Breast epithelium (tissue), 4 donors: ENCODE results near the gene WSB1. TPM values are rescaled to one million over a fixed set of nuclear protein-coding genes. Genes with fewer than 3 reads are reported as not detected.
"Not testable (repeated sequence)": the region's sequence is repeated elsewhere in the genome, so short reads cannot be mapped to it uniquely, and the experiment has no call there.

Experiments used
- DNase-seq, 2 donors: peaks; one replicate each; pipeline ENCODE4 v3.0.0-alpha.2; 2019; ENCODE audit warnings: low spot score in 2 of 2
- H3K27ac ChIP-seq, 2 donors: fragments of 200-600 bp; sonication (generic) in 1 of 2; one replicate each; pipeline ENCODE4 v1.5.1; 2016 to 2019; ENCODE audit warnings: mild to moderate bottlenecking in 1 of 2
- H3K27me3 ChIP-seq, 2 donors: fragments of 200-600 bp; sonication (generic) in 1 of 2; one replicate each; pipeline versions ENCODE4 v1.5.1 to v1.6.0; 2017 to 2019; ENCODE audit warnings: control low read depth in 1 of 2, mild to moderate bottlenecking in 1 of 2
- H3K36me3 ChIP-seq: fragments of 200-600 bp; one replicate; pipeline ENCODE4 v1.5.1; 2019
- H3K4me1 ChIP-seq, 2 donors: fragments of 200-600 bp; sonication (generic); one replicate each; pipeline ENCODE4 v1.5.1; 2016 to 2019; ENCODE audit warnings: control low read depth in 1 of 2
- H3K4me3 ChIP-seq, 3 donors: fragments of 200-600 bp; sonication (generic); 1 replicate in 2 of 3; 2 replicates in 1 of 3; pipeline ENCODE4 v1.5.1; 2016 to 2019; ENCODE audit warnings: mild to moderate bottlenecking in 3 of 3, moderate library complexity in 2 of 3
- H3K9me3 ChIP-seq, 2 donors: fragments of 200-600 bp; sonication (generic) in 1 of 2; one replicate each; pipeline ENCODE4 v1.5.1; 2016 to 2019; ENCODE audit warnings: control low read depth in 1 of 2
- POLR2A ChIP-seq: fragments of 450-650 bp; IDR thresholded peaks from one replicate; pipeline ENCODE4 v1.6.1; 2016; ENCODE audit warnings: antibody characterized with exemption, mild to moderate bottlenecking, moderate library complexity
- POLR2AphosphoS5 ChIP-seq, 3 donors: sonication (generic); formaldehyde crosslinking; IDR thresholded peaks; one replicate each; pipeline ENCODE4 v1.6.1; 2017; ENCODE audit warnings: antibody characterized with exemption in 3 of 3
- intact Hi-C: fragments of 100-400 bp; cut with DNase I; formaldehyde crosslinking; loops from one replicate; pipeline ENCODE4 v1.15.1; 2023; ENCODE audit warnings: low total_unique reads
- total RNA-seq, 3 donors: library from RNA; depleted of rRNA; stranded (reverse); fragments of >200 nt; gene quantifications; one replicate each; pipeline ENCODE4 v1.1.0, GENCODE V29; 2016
- TF ChIP-seq, protein P1 (sequence below), 3 donors: fragments of 450-650 bp; IDR thresholded peaks; one replicate each; pipeline ENCODE4 v1.5.1; 2016 to 2017; ENCODE audit warnings: antibody characterized with exemption in 3 of 3, mild to moderate bottlenecking in 3 of 3, moderate library complexity in 3 of 3

Gene WSB1
- total RNA-seq, 3 donors from 2014 or later = 90.6 to 219 (median 160) TPM

DNA sequence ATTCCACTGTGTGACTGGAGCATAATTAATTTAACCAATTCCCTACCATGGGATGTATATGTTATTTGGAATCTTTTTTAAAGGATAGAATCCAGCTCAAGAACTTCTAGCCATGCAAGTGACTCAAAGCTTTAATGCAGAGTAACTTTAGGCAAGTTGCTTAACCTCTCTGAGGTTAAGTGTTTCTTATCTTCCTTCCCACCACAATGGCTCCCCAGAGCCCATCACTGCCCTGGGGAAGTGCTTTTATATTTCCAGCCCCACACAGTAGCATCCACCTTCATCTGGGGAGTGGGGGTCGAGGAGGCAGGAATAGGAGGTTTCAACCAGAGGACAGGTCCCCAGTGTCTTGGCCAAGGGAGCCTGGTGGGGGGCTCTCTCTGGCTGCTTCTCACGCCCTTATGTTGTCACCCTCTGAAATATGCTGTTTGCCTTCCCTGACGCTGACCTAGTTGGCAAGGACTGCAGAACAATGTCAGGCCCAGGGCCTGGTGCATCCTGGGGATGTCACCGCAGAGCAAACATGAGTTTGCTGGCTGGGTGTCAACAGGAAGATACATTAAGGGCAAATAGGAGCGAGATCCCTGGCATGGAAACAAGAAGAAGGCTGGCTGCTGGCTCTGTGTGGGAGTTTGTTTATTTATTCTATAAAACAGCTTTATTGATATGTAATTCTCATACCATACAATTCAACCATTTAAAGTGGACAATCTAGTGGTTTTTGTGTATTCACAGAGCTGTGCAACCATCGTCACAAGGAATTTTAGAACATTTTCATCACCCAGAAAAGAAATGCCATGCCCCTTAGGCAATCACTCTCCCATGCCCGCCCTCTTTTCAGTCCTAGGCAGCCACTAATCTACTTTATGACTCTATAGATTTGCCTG is 46.6 kb upstream of the WSB1 start:
- no peak for TF ChIP-seq POLR2A
- TF ChIP-seq POLR2AphosphoS5 (IDR thresholded peaks at IDR 0.05) = peak; percentile 82 to 88 (median 83)
- TF ChIP-seq, protein P1, sequence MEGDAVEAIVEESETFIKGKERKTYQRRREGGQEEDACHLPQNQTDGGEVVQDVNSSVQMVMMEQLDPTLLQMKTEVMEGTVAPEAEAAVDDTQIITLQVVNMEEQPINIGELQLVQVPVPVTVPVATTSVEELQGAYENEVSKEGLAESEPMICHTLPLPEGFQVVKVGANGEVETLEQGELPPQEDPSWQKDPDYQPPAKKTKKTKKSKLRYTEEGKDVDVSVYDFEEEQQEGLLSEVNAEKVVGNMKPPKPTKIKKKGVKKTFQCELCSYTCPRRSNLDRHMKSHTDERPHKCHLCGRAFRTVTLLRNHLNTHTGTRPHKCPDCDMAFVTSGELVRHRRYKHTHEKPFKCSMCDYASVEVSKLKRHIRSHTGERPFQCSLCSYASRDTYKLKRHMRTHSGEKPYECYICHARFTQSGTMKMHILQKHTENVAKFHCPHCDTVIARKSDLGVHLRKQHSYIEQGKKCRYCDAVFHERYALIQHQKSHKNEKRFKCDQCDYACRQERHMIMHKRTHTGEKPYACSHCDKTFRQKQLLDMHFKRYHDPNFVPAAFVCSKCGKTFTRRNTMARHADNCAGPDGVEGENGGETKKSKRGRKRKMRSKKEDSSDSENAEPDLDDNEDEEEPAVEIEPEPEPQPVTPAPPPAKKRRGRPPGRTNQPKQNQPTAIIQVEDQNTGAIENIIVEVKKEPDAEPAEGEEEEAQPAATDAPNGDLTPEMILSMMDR (IDR thresholded peaks at IDR 0.05) = no peak
- peak overlapping the region in 1 of 3 donors; percentile 13 for H3K4me3 ChIP-seq
- peak overlapping the region; percentile 86 to 92 for H3K27ac ChIP-seq
- H3K4me1 ChIP-seq = peaks cover 3 to 28% of the 10 kb centered on the region in 2 donors
- no peaks in the 10 kb centered on the region for H3K9me3 ChIP-seq
- intact Hi-C loops = no loop called here
- DNase-seq = peak; percentile 85 to 91
- H3K36me3 ChIP-seq = no peaks in the 10 kb centered on the region
- no peaks in the 10 kb centered on the region for H3K27me3 ChIP-seq

DNA sequence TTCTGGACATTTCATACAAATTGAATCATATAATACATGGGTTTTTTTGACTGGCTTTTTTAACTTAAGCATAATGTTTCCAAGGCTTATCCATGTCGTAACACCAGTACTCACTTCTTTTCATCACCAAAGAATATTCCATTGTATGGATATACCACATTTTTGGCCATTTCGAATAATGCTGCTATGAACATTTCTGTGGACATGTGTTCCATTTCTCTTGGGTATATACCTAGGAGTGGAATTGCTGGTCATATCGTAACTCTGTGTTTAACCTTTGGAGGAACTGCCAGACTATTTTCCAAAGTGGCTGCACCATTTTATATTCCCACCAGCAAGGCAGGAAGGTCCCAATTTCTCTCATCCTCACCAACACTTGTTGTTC is 46.0 kb upstream of the WSB1 start:
- no peaks in the 10 kb centered on the region for H3K27me3 ChIP-seq
- H3K4me3 ChIP-seq = no peak overlapping the region
- intact Hi-C loops = no loop called here
- H3K4me1 ChIP-seq = peaks cover 3 to 28% of the 10 kb centered on the region in 2 donors
- H3K36me3 ChIP-seq = no peaks in the 10 kb centered on the region
- H3K9me3 ChIP-seq = no peaks in the 10 kb centered on the region
- peak overlapping the region; percentile 86 to 92 for H3K27ac ChIP-seq
- no peak for DNase-seq
- TF ChIP-seq POLR2AphosphoS5 (IDR thresholded peaks at IDR 0.05) (no peak), POLR2A (no peak)
- TF ChIP-seq, protein P1 (IDR thresholded peaks at IDR 0.05) = no peak

DNA sequence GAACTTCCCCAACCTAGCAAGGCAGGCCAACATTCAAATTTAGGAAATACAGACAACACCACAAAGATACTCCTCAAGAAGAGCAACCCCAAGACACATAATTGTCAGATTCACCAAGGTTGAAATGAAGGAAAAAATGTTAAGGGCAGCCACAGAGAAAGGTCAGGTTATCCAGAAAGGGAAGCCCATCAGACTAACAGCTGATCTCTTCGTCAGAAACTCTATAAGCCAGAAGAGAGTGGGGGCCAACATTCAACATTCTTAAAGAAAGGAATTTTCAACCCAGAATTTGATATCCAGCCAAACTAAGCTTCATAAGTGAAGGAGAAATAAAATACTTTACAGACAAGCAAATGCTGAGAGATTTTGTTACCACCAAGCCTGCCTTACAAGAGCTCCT is 43.1 kb upstream of the WSB1 start:
- intact Hi-C loops = not testable (repeated sequence)

DNA sequence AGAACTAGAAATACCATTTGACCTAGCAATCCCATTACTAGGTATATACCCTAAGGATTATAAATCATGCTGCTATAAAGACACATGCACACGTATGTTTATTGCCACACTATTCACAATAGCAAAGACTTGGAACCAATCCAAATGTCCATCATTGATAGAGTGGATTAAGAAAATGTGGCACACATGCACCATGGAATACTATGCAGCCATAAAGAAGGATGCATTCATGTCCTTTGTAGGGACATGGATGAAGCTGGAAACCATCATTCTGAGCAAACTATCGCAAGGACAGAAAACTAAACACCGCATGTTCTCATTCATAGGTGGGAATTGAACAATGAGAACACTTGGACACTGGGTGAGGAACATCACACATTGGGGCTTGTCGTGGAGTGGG is 39.1 kb upstream of the WSB1 start:
- H3K4me1 ChIP-seq, DNase-seq, H3K9me3 ChIP-seq, H3K27ac ChIP-seq, intact Hi-C loops, H3K4me3 ChIP-seq, H3K36me3 ChIP-seq, H3K27me3 ChIP-seq: not testable (repeated sequence)

More for the DNA sequence above, 43.1 kb upstream of the WSB1 start:
- not testable (repeated sequence) for H3K36me3 ChIP-seq, DNase-seq, H3K4me3 ChIP-seq, H3K27ac ChIP-seq, H3K27me3 ChIP-seq, H3K9me3 ChIP-seq
- peaks cover 3 to 11% of the 10 kb centered on the region in 2 donors for H3K4me1 ChIP-seq

DNA sequence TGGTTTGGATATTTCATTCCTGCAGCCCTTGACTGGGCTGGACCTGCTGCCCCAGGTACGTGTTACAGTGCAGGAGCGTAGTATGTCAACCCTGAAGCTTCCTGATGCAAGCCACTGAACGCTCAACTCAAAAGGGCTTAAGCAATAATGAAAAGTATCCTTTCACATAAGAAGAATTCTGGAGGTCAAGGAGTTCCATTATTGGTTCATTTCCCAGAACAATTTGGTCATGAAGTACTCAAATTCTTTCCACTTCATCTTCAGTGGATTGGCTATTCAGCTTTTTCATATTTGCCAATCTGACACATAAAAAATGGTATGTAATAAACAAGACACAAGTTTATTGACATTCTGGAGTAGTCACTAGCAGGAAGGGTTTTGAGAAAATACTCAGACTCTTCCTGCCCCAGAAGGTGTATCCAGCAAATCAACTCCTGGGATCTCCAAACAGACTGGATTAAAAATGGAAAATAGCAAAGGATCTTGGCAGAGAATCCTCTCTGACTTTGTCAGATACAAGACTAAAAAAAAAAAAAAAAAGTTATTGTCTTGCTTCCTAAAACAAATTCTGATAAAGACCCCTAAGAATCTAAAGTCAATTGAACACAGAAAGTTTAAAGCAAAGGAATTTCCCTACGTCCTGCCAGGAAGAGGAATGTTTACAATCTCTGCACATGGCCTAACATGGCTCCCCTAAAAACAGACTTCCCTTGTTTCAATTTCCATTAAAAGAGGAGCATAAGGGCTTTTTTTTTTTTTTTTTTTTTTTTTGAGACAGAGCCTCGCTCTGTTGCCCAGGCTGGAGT is 37.5 kb upstream of the WSB1 start:
- TF ChIP-seq POLR2AphosphoS5 (IDR thresholded peaks at IDR 0.05) (peak in 2 of 3 donors; percentile 31 to 48), POLR2A (no peak)
- TF ChIP-seq, protein P1 (IDR thresholded peaks at IDR 0.05) = no peak
- DNase-seq = no peak
- no peaks in the 10 kb centered on the region for H3K36me3 ChIP-seq
- intact Hi-C loops = no loop called here
- no peaks in the 10 kb centered on the region for H3K27me3 ChIP-seq
- peaks cover 0 to 5% of the 10 kb centered on the region in 2 donors for H3K9me3 ChIP-seq
- H3K4me3 ChIP-seq = no peak overlapping the region
- H3K4me1 ChIP-seq = no peaks in the 10 kb centered on the region
- peak overlapping the region; percentile 60 to 77 for H3K27ac ChIP-seq

DNA sequence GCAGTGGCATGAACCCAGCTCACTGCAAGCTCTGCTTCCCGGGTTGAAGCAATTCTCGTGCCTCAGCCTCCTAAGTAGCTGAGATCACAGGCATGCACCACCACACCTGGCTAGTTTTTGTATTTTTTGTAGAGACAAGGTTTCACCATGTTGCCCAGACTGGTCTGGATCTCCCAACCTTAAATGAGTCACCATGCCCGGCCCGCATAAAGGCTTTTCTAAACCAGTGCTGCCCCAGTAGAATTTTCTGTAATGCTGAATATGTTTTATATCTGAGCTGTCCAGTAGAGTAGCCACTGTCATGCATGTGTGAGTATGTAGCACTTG is 36.9 kb upstream of the WSB1 start:
- Histone ChIP-seq H3K4me1 (no peaks in the 10 kb centered on the region), H3K36me3 (no peaks in the 10 kb centered on the region), H3K4me3 (no peak overlapping the region), H3K27me3 (no peaks in the 10 kb centered on the region), H3K9me3 (peaks cover 0 to 5% of the 10 kb centered on the region in 2 donors), H3K27ac (peak overlapping the region; percentile 35 to 60)
- TF ChIP-seq POLR2A = no peak
- no peak for TF ChIP-seq POLR2AphosphoS5 (IDR thresholded peaks at IDR 0.05)
- TF ChIP-seq, protein P1 (IDR thresholded peaks at IDR 0.05) = no peak
- intact Hi-C loops = no loop called here
- DNase-seq = no peak
